Stimulated activated CD4-positive, alpha-beta T cell treated with anti-CD3 and anti-CD28 coated beads, Interleukin-2, amount 100 ng/mL, for 4 hours (primary cell): Measurements from ENCODE around the gene ZCCHC17.

ENCODE experiments used
- DNase-seq: peaks from one replicate; pipeline ENCODE4 v3.0.0-alpha.2; 2020; ENCODE audit warnings: low read depth

Gene ZCCHC17

GRCh38 chr1:31306278-31306677 lies 9.4 kb downstream of the ZCCHC17 start:
- DNase-seq: no peak

- DNase-seq: no peak
Measured at GRCh38 chr1:31308036-31308435, 11.2 kb downstream of the ZCCHC17 start.

GRCh38 chr1:31310198-31310597 lies 13.4 kb downstream of the ZCCHC17 start:
- no peak for DNase-seq

DNA sequence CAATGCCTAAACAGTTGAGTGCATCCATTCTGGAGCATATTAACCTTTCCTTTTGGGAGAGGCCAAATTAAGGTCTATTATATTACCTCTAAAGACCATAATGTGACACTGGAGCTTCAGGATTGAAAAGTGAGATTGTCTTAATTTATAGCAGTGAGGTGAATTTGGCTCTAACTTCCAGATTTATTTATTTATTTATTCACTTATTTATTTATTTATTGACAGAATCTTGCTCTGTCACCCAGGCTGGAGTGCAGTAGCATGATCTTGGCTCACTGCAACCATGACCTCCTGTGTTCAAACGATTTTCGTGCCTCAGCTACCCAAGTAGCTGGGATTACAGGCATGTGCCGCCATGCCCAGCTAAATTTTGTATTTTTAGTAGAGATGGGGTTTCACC lies 19.1 kb downstream of the ZCCHC17 start:
- no peak for DNase-seq

DNA sequence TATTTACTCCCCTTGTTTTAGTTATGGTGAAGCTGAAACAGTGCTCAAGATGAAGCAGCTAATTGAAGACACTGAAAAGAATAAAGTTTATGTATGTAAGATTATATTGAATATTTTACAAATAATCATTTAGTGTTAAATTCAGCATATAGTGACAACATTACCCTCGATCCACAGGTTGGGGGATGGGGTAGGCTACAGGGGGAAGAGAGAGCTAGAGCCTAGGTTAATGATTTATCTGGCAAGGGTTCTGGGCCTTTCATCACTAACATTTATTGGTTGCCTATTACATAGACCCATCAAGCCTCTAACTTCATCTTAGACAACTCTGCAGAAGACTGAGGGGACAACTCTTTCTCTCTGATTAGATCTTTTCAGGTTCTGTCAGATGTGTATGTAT lies 21.3 kb downstream of the ZCCHC17 start:
- DNase-seq: no peak

DNA sequence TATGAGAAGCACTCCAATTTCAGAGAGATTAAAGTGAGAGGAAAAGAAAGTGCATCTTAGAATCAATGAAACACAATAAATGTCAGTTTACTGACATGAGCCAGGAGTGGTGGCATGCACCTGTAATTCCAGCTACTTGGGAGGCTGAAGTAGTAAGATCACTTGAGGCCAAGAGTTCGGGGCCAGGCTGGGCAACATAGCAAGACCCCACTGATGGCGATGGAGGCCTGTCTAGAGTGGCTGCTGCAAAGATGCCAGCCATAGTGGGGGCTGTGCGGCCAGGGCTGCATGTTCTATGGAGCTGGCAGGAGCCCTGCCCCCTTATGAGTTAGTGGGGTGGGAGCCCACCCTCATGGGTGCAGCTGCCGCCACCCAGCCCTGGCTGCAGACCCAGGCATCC lies 27.3 kb downstream of the ZCCHC17 start:
- DNase-seq: no peak

- DNase-seq: no peak
Measured at GRCh38 chr1:31324992-31325391, 28.2 kb downstream of the ZCCHC17 start.

DNA sequence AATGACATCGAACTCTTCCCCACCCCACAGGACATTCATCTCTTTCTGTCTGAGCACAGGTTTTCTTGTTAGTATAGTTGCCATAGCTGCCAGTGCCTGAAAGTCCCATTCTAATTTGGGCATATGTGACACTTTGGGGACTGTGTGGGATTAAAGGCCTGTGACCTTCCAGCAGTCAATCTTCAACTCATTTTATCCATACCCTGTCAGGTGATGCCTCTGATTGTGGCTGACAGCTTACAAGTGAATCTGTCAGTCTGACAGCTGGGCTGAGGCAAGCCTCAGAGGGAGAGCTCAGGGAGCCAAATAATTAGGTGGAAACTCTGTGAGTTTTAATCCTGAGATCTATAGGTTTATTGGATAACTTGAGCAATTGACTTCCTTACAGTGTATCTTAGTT lies 29.6 kb downstream of the ZCCHC17 start:
- DNase-seq: no peak

GRCh38 chr1:31327381-31327780 lies 30.5 kb downstream of the ZCCHC17 start:
- DNase-seq: no peak

DNA sequence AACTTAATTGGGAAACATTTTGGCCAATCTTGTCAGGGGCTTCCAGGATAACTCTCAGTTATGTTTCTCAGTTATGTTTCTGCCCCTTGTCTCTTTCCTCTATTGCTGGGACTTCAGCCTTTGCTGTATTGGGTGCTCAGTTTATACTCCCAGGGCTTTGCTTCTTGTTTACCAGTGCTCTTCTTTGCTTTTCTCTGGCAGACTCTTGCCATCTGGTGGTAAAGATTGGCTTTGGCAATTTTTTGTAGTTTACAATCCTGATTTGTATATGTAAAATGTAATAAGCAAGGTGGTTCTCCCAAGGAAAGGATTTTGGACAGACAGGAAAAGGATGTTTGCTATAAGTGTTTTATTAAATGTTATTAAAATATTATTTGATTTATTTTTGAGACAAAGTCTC lies 38.2 kb downstream of the ZCCHC17 start:
- DNase-seq: no peak

- DNase-seq: no peak
Measured at GRCh38 chr1:31336687-31337467, 40.0 kb downstream of the ZCCHC17 start.

DNA sequence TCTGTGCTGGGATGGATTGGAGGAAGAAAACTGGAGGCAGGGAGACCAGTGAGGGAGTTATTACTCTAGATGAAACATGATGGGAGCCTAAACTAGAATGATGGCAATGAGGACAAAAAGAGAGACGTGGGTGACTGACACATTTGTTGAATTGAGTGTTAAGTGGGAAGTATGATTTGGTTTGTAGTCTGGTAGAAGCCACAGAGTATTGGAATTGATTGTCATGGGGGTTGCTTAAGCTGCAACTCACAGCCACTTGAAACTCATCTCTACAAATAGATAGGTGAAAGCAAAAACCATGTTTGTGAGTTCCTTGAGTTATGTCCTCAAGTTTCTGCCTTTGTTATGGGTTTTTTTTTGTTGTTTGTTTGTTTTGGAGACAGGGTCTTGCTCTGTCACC lies 47.7 kb downstream of the ZCCHC17 start:
- DNase-seq: no peak

GRCh38 chr1:31345635-31346034 lies 48.8 kb downstream of the ZCCHC17 start:
- DNase-seq: no peak

GRCh38 chr1:31346785-31347184 lies 50.0 kb downstream of the ZCCHC17 start:
- DNase-seq: no peak

GRCh38 chr1:31348449-31348848 lies 51.6 kb downstream of the ZCCHC17 start:
- DNase-seq: no peak

- no peak for DNase-seq
Measured at GRCh38 chr1:31354283-31354682, 57.5 kb downstream of the ZCCHC17 start.

GRCh38 chr1:31356427-31356826 lies 59.6 kb downstream of the ZCCHC17 start:
- DNase-seq: no peak

GRCh38 chr1:31361607-31362006 lies 64.8 kb downstream of the ZCCHC17 start:
- DNase-seq: no peak

- DNase-seq: no peak
Measured at GRCh38 chr1:31362032-31362431, 65.2 kb downstream of the ZCCHC17 start.

- DNase-seq: no peak
Measured at GRCh38 chr1:31364561-31365250, 67.9 kb downstream of the ZCCHC17 start.

DNA sequence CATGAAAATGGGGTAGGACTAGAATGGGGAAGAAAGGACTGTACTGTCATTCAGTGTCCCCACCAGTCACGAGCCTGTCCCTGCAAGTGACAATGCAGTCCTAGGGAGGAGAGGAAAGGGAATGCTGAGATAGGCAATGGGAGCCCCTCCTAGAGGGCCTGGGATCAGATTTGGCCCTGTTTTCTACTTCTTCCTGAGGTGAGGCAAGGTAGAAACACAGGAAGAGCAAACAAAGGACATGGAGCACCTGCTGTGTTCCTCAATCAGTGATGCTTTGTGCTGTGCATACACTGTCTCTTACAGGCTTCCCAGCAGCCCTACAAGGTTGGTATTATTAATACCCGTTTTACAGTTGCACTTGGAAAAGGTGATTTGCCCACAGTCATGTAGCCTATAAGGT lies 70.0 kb downstream of the ZCCHC17 start:
- no peak for DNase-seq

DNA sequence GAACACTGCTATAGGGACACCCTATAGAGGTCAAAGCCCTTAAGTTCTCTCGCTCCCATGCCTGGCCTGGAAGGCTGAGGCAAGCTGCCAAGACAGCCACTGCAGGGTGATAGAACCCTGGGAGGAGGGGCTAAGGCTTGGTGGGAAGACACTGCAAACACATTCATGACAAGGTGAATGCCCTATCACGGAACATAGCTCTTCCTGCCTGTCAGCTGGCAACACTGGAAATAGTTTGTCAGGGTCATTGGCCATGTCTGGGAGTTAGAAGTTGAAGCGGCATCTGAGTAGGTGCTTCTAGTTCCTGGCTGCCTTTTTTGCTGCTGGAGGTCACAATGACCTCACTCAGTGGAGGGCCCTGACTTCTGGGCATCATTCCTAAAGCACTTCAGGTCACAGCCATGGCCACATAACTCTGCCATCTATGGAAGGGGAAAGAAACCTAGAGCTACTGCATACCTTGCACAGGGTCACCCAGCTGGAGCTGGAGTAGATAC lies 71.8 kb downstream of the ZCCHC17 start:
- no peak for DNase-seq

DNA sequence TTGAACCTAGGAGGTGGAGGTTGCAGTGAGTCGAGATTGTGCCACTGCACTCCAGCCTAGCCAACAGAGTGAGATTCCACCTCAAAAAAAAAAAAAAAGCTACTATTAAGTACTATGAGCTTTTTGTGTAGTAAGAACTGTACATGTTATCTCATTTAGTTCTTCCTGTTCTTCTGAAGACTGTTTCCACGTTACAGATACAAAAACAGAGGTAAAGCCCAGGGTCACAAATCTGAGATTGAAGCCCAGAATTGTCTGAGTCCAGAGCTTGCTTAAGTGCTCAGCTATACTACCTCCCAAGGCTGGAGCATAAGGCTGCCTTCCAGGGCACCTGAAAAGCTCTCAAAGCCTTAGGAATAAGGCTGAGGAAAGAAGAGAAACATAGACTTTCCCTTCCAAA lies 73.2 kb downstream of the ZCCHC17 start:
- DNase-seq: no peak

DNA sequence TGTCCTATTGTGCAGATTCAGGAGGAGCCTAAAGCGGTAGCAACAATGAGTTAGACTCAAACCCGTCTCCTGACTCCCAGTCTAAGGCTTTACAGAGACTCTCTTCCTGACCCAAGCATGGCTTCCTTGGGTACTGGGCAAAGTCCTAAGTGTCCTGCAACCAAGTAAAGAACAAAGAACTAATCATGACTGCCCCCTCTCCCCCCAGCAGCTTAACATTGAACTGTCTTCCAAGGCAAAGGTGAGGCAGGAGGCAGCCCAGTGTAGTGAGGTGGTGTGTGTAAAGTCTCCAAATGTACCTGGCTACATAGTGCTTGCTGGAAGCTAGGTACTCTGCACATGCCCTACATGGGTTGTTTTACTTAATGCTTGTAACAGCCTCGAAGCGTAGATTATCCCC lies 73.7 kb downstream of the ZCCHC17 start:
- no peak for DNase-seq
